ENCODE results near the gene CTSV. TPM values are rescaled to one million over a fixed set of nuclear protein-coding genes. Genes with fewer than 3 reads are reported as not detected.
"Not testable (repeated sequence)": the region's sequence is repeated elsewhere in the genome, so short reads cannot be mapped to it uniquely, and the experiment has no call there.

CTSV gene
- total RNA-seq, 4 donors from 2014 or later = 0.28 to 0.84 TPM; not detected in 2

DNA sequence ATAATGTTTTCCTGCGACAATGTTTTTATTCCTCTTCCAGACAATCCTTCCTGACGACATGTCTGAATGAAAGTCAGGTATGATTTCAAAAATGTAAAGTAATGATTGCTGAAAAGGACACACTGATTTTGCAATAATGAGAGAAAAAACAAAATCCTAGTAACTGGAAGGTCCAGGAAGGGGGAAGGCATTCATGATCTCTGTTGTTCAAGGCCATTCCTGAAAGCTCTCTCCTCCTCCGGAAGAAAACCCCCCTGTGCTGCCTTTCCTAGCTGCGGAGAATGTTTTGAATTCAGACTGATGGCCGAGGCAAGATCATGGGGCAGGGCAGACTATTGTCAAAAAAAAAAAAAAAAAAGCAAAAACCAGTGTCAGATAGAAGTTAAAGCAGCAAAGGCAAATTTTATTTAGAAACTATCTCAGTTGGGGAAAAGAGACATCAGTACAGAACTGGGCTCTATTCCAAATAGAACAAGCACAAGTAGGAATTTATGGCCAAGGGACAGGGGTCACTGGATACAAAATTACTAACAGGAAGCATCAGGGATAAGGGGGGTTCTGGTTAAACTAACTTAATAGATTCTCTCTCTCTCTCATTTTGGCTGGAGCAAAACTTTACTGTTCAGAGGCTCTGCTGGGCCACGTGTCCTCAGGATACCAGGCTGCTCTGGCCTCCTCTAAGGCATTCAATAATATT, 36.5 kb upstream of the CTSV start:
- TF ChIP-seq CTCF (IDR thresholded peaks at IDR 0.05) = no peak

GRCh38 chr9:97073506-97073905, 34.6 kb upstream of the CTSV start:
- no peak for ATAC-seq (ENCODE audit: low FRiP score)
- DNase-seq (ENCODE audit: low spot score) = no peak
- no peak for TF ChIP-seq CTCF (IDR thresholded peaks at IDR 0.05)

More for the DNA sequence above, 36.5 kb upstream of the CTSV start:
- no peak for ATAC-seq (ENCODE audit: low FRiP score)
- DNase-seq (ENCODE audit: low spot score) = no peak

DNA sequence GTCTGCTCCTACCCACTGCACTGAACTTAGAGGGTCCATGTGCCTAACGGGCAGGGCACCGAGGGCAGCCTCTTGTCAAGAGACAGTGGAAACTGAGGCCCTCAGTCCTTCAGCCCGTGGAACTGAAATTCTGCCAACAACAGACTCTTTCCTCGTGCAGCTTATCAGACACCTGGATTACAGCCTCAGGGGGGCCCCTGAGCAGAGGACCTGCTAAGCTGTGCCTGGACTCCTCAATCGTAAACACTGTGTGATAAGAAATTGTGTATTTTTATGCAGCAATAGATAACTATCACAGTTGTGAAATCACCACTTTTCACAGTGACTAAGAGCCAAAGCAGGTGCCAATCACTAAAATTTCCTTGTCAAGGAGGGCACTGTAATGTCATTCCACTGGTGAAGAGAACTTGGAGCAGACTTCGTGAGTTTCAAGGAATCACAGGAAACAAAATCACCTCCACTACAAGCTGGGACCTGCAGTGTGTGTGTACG, 33.4 kb upstream of the CTSV start:
- TF ChIP-seq CTCF (IDR thresholded peaks at IDR 0.05) = no peak
- DNase-seq (ENCODE audit: low spot score) (no peak), ATAC-seq (ENCODE audit: low FRiP score) (no peak)

GRCh38 chr9:97070325-97070724, 31.4 kb upstream of the CTSV start:
- not testable (repeated sequence) for DNase-seq (ENCODE audit: low spot score); ATAC-seq (ENCODE audit: low FRiP score)

- DNase-seq (ENCODE audit: low spot score) (no peak), ATAC-seq (ENCODE audit: low FRiP score) (no peak)
- TF ChIP-seq CTCF (IDR thresholded peaks at IDR 0.05) = no peak
Observed at GRCh38 chr9:97067490-97067889, 28.5 kb upstream of the CTSV start.

DNA sequence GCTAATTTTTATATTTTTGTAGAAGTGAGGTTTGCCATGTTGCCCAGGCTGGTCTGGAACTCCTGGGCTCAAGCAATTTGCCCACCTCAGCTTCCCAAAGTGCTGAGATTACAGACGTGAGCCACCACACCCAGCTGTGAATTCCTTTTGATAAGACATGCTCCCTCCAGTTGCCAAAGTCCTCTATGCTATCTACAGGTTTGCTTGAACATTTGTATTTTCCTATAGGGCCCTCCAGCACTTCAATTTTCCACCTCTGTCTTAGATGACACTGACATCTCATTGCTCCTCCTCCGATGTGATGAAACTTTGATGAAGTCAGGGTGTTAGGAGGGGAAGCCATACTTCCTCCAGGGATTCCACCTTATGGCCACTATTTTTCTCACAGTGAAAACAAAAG, 25.2 kb upstream of the CTSV start:
- DNase-seq (ENCODE audit: low spot score) (no peak), ATAC-seq (ENCODE audit: low FRiP score) (no peak)
- no peak for TF ChIP-seq CTCF (IDR thresholded peaks at IDR 0.05)

DNA sequence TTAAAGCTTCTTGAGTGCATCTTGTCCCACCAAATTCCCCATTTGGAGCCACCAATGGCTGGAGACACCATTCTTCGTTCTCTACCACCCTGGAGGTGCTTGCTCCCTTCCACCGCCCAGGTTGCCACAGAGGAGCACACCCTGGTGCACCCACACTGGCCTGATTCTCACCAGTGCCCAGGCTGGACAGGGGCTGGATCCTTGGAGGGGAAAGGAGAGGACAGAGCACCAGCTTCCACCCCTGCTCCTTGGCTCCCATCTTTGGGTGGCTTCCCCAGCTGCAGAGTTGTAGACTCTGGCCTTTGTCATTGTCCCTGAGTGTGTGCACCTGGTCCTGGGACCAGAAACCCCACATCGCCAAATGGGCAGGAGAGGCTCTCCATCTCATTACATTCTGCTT, 21.9 kb upstream of the CTSV start:
- TF ChIP-seq CTCF (IDR thresholded peaks at IDR 0.05) = no peak
- DNase-seq (ENCODE audit: low spot score) (no peak), ATAC-seq (ENCODE audit: low FRiP score) (no peak)

Data from omental fat pad (tissue), 4 donors.